GM23338 (cell line): Measurements from ENCODE around the gene UNC80.

Experiments used
- EZH2 ChIP-seq: fragments of 200-600 bp; sonication (generic); IDR thresholded peaks from one replicate; pipeline ENCODE4 v1.8.0; 2017; ENCODE audit warnings: antibody characterized with exemption, mild to moderate bottlenecking, low read depth; ENCODE audit not compliant: unreplicated experiment
- JUNB ChIP-seq: IDR thresholded peaks from one replicate; pipeline ENCODE4 v1.6.1; 2016; ENCODE audit warnings: antibody characterized with exemption; ENCODE audit not compliant: unreplicated experiment
- TF ChIP-seq, protein P1 (sequence below), 2 experiments: fragments of 200-600 bp in 1 of 2; sonication (generic) in 1 of 2; conservative IDR thresholded peaks; 2 replicates each; pipeline versions ENCODE4 v1.5.1 to v1.6.1; 2016 to 2017; ENCODE audit warnings: antibody characterized with exemption in 2 of 2, low read depth in 2 of 2, mild to moderate bottlenecking in 2 of 2, moderate library complexity in 1 of 2

DNA sequence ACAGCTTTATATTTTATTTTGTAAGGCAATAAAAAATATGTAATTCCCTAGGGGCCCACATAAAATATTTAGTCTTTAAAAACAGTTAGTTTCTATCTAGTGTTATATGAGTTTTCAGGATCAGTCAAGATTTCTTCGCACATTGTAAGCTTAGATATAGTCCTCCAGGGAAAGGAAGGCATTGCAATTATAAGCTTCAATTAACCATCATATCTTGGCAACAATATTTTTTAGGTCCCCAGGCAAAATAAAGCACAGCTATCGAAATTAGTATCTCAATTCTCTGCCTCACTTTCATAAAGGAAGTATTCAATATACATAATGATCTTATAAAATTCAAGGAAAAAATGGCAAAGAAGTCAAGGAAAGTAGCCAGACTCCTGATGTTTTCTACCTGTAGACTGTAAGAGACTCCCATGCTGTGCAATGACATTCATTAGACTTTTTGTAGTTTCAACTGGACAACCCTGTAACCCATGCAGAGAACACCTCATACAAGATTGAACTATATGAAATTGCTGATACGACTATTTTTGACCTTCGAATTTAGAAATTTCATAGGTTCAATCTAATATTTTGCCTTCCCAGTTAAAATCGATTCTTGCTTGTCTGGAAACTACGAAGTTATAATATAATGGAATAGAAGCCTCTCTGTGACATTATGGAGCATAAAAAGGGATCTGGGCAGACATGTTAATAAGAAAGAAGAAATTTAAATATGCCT is 96.8 kb downstream of the UNC80 start:
- TF ChIP-seq, protein P1, sequence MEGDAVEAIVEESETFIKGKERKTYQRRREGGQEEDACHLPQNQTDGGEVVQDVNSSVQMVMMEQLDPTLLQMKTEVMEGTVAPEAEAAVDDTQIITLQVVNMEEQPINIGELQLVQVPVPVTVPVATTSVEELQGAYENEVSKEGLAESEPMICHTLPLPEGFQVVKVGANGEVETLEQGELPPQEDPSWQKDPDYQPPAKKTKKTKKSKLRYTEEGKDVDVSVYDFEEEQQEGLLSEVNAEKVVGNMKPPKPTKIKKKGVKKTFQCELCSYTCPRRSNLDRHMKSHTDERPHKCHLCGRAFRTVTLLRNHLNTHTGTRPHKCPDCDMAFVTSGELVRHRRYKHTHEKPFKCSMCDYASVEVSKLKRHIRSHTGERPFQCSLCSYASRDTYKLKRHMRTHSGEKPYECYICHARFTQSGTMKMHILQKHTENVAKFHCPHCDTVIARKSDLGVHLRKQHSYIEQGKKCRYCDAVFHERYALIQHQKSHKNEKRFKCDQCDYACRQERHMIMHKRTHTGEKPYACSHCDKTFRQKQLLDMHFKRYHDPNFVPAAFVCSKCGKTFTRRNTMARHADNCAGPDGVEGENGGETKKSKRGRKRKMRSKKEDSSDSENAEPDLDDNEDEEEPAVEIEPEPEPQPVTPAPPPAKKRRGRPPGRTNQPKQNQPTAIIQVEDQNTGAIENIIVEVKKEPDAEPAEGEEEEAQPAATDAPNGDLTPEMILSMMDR (conservative IDR thresholded peaks at IDR 0.05; ENCODE audit: low read depth in 2 of 2): no peak
- no peak for TF ChIP-seq EZH2
- no peak for TF ChIP-seq JUNB
